ES-I3 (cell line): Measurements from ENCODE around the gene CDON.

Source experiments
- H3K36me3 ChIP-seq: 2 replicates; pipeline ENCODE4 v1.6.1; 2013; ENCODE audit warnings: mild to moderate bottlenecking, low read length, control low read depth, moderate library complexity; ENCODE audit not compliant: insufficient read depth
- H3K4me1 ChIP-seq: 2 replicates; pipeline ENCODE4 v1.6.1; 2013; ENCODE audit warnings: mild to moderate bottlenecking, control low read depth, low read length; ENCODE audit not compliant: insufficient read depth
- H3K9ac ChIP-seq: 2 replicates; pipeline ENCODE4 v1.6.1; 2013; ENCODE audit warnings: low read depth, mild to moderate bottlenecking, low read length, moderate library complexity
- H3K9me3 ChIP-seq: 2 replicates; pipeline ENCODE4 v1.6.1; 2013; ENCODE audit warnings: mild to moderate bottlenecking, low read length, moderate library complexity; ENCODE audit not compliant: control insufficient read depth, insufficient read depth

Gene CDON

GRCh38 chr11:125957618-125958332 lies 104.9 kb downstream of the CDON start:
- Histone ChIP-seq H3K4me1 (no peaks in the 10 kb centered on the region), H3K9ac (no peak overlapping the region), H3K9me3 (no peaks in the 10 kb centered on the region), H3K36me3 (peaks cover 9% of the 10 kb centered on the region; the same call in 1 of the 2 replicates)

GRCh38 chr11:125956391-125957134 lies 106.1 kb downstream of the CDON start:
- no peaks in the 10 kb centered on the region for H3K9me3 ChIP-seq
- H3K36me3 ChIP-seq, result peaks cover 9% of the 10 kb centered on the region; the same call in 1 of the 2 replicates
- no peak overlapping the region for H3K9ac ChIP-seq
- H3K4me1 ChIP-seq, result no peaks in the 10 kb centered on the region

- H3K4me1 ChIP-seq, result no peaks in the 10 kb centered on the region
- H3K9me3 ChIP-seq, result no peaks in the 10 kb centered on the region
- H3K9ac ChIP-seq, result no peak overlapping the region
- H3K36me3 ChIP-seq, result 0 out of 2 replicates have a peak, but pooled peaks cover 4% of the 10 kb centered on the region
Observed at GRCh38 chr11:125955856-125956255, 106.8 kb downstream of the CDON start.

GRCh38 chr11:125954945-125955640 lies 107.6 kb downstream of the CDON start:
- Histone ChIP-seq H3K36me3 (0 out of 2 replicates have a peak, but pooled peaks cover 4% of the 10 kb centered on the region), H3K4me1 (no peaks in the 10 kb centered on the region), H3K9ac (no peak overlapping the region), H3K9me3 (no peaks in the 10 kb centered on the region)

- Histone ChIP-seq H3K9me3 (no peaks in the 10 kb centered on the region), H3K9ac (no peak overlapping the region), H3K4me1 (no peaks in the 10 kb centered on the region), H3K36me3 (no peaks in the 10 kb centered on the region)
Observed at GRCh38 chr11:125954123-125954944, 108.3 kb downstream of the CDON start.

- H3K36me3 ChIP-seq, result no peaks in the 10 kb centered on the region
- H3K9ac ChIP-seq, result no peak overlapping the region
- H3K9me3 ChIP-seq, result no peaks in the 10 kb centered on the region
- H3K4me1 ChIP-seq, result no peaks in the 10 kb centered on the region
Observed at GRCh38 chr11:125953401-125953935, 109.2 kb downstream of the CDON start.

GRCh38 chr11:125952973-125953372 lies 109.7 kb downstream of the CDON start:
- H3K9ac ChIP-seq, result no peak overlapping the region
- no peaks in the 10 kb centered on the region for H3K9me3 ChIP-seq
- H3K4me1 ChIP-seq, result no peaks in the 10 kb centered on the region
- H3K36me3 ChIP-seq, result no peaks in the 10 kb centered on the region

- Histone ChIP-seq H3K4me1 (no peaks in the 10 kb centered on the region), H3K9me3 (no peaks in the 10 kb centered on the region), H3K9ac (no peak overlapping the region), H3K36me3 (no peaks in the 10 kb centered on the region)
Observed at GRCh38 chr11:125952559-125952958, 110.1 kb downstream of the CDON start.

- no peak overlapping the region for H3K9ac ChIP-seq
Observed at GRCh38 chr11:125951731-125952130, 110.9 kb downstream of the CDON start.

GRCh38 chr11:125950696-125951651 lies 111.7 kb downstream of the CDON start:
- Histone ChIP-seq H3K4me1 (no peaks in the 10 kb centered on the region), H3K9me3 (no peaks in the 10 kb centered on the region), H3K9ac (no peak overlapping the region), H3K36me3 (no peaks in the 10 kb centered on the region)

More at GRCh38 chr11:125951731-125952130, 110.9 kb downstream of the CDON start:
- H3K4me1 ChIP-seq, result no peaks in the 10 kb centered on the region
- H3K36me3 ChIP-seq, result no peaks in the 10 kb centered on the region
- H3K9me3 ChIP-seq, result no peaks in the 10 kb centered on the region

GRCh38 chr11:125950178-125950490 lies 112.5 kb downstream of the CDON start:
- no peak overlapping the region for H3K9ac ChIP-seq
- H3K9me3 ChIP-seq, result no peaks in the 10 kb centered on the region
- H3K4me1 ChIP-seq, result peaks cover 3% of the 10 kb centered on the region; the same call in 1 of the 2 replicates
- H3K36me3 ChIP-seq, result no peaks in the 10 kb centered on the region

GRCh38 chr11:125949271-125950177 lies 113.1 kb downstream of the CDON start:
- Histone ChIP-seq H3K9ac (no peak overlapping the region), H3K9me3 (no peaks in the 10 kb centered on the region), H3K4me1 (peaks cover 3% of the 10 kb centered on the region; the same call in 1 of the 2 replicates), H3K36me3 (no peaks in the 10 kb centered on the region)
